ENCODE results near the gene GSTO1.

The GSTO1 gene

GRCh38 chr10:104253106-104253505 is 1.6 kb upstream of the GSTO1 start (continued):
- TF ChIP-seq ZNF624 (tag by site-specific recombination; IDR thresholded peaks at IDR 0.05) (no peak), ZBTB26 (tag by site-specific recombination; optimal IDR thresholded peaks at IDR 0.05) (no peak), ZNF560 (tag by site-specific recombination; IDR thresholded peaks at IDR 0.05; ENCODE audit: borderline replicate concordance) (no peak), ZNF777 (tag by site-specific recombination; IDR thresholded peaks at IDR 0.05; ENCODE audit: borderline replicate concordance) (no peak), ZSCAN30 (tag by site-specific recombination; IDR thresholded peaks at IDR 0.05) (no peak), BCL6B (tag by site-specific recombination; IDR thresholded peaks at IDR 0.05) (no peak), ZFP3 (tag by site-specific recombination; IDR thresholded peaks at IDR 0.05; ENCODE audit: low read depth) (no peak), KLF9 (tag by site-specific recombination; IDR thresholded peaks at IDR 0.05; ENCODE audit: low read depth) (no peak), KLF8 (tag by site-specific recombination; IDR thresholded peaks at IDR 0.05) (no peak), GLI2 (tag by site-specific recombination; IDR thresholded peaks at IDR 0.05; ENCODE audit: borderline replicate concordance, low read depth) (no peak), ZNF416 (tag by site-specific recombination; IDR thresholded peaks at IDR 0.05) (no peak), KLF16 (tag by site-specific recombination; IDR thresholded peaks at IDR 0.05) (0 out of 2 replicates have a peak, but pooled peaks have one; percentile 30), IKZF3 (tag by site-specific recombination; IDR thresholded peaks at IDR 0.05) (0 out of 2 replicates have a peak, but pooled peaks have one; percentile 20), ZNF501 (tag by site-specific recombination; IDR thresholded peaks at IDR 0.05) (no peak), ZNF449 (tag by site-specific recombination; IDR thresholded peaks at IDR 0.05) (no peak), ZSCAN18 (tag by site-specific recombination; IDR thresholded peaks at IDR 0.05) (no peak), ZNF571 (tag by site-specific recombination; IDR thresholded peaks at IDR 0.05) (no peak), ZNF202 (tag by site-specific recombination; IDR thresholded peaks at IDR 0.05; ENCODE audit: borderline replicate concordance) (no peak), MEIS1 (CRISPR knock-in tag; IDR thresholded peaks at IDR 0.05; ENCODE audit: borderline replicate concordance) (no peak), ZNF324 (tag by site-specific recombination; IDR thresholded peaks at IDR 0.05) (no peak), ZNF133 (tag by site-specific recombination; IDR thresholded peaks at IDR 0.05) (no peak), ZNF266 (tag by site-specific recombination; IDR thresholded peaks at IDR 0.05; ENCODE audit: low read depth) (no peak), ZNF362 (tag by site-specific recombination; IDR thresholded peaks at IDR 0.05) (no peak), REST (tag by site-specific recombination; IDR thresholded peaks at IDR 0.05) (no peak), GLIS1 (tag by site-specific recombination; IDR thresholded peaks at IDR 0.05) (peak; percentile 97), ZNF175 (tag by site-specific recombination; IDR thresholded peaks at IDR 0.05) (no peak), ZNF677 (tag by site-specific recombination; IDR thresholded peaks at IDR 0.05) (no peak), ZNF707 (tag by site-specific recombination; IDR thresholded peaks at IDR 0.05) (no peak), ZNF184 (tag by site-specific recombination; IDR thresholded peaks at IDR 0.05) (no peak), ZNF549 (tag by site-specific recombination; IDR thresholded peaks at IDR 0.05) (no peak), ZNF658 (tag by site-specific recombination; IDR thresholded peaks at IDR 0.05) (no peak), ZNF514 (tag by site-specific recombination; IDR thresholded peaks at IDR 0.05) (no peak), ZNF747 (tag by site-specific recombination; IDR thresholded peaks at IDR 0.05) (no peak)
